GM12874 (cell line): ENCODE results near the gene TIE1.

Experiments
- CTCF ChIP-seq: IDR thresholded peaks from 2 replicates; pipeline ENCODE4 v1.5.1; 2011; ENCODE audit warnings: low read depth, mild to moderate bottlenecking, control low read depth, low read length, moderate library complexity; ENCODE audit not compliant: insufficient read depth

The TIE1 gene

GRCh38 chr1:43315963-43316737, 15.4 kb downstream of the TIE1 start:
- no peak for TF ChIP-seq CTCF

- no peak for TF ChIP-seq CTCF
These were observed 16.1 kb downstream of the TIE1 start for GRCh38 chr1:43316738-43317520.

- TF ChIP-seq CTCF = no peak
These were observed 17.2 kb downstream of the TIE1 start for GRCh38 chr1:43317817-43318471.

- no peak for TF ChIP-seq CTCF
These were observed 18.0 kb downstream of the TIE1 start for GRCh38 chr1:43318831-43319230.

- no peak for TF ChIP-seq CTCF
These were observed 18.5 kb downstream of the TIE1 start for GRCh38 chr1:43319288-43319687.

- no peak for TF ChIP-seq CTCF
These were observed 19.0 kb downstream of the TIE1 start for GRCh38 chr1:43319766-43320165.

GRCh38 chr1:43321331-43321891, 20.6 kb downstream of the TIE1 start:
- TF ChIP-seq CTCF = no peak
